GM12878 (cell line): ENCODE measurements around the gene ARHGEF10L. TPM values are rescaled to one million over a fixed set of nuclear protein-coding genes. Genes with fewer than 3 reads are reported as not detected.

Source experiments
- ATAC-seq: fragments of 200-7000 bp; cut with Tn5 transposase; 3 replicates; pipeline ENCODE4 v1.9.1; 2020; ENCODE audit warnings: mild to moderate bottlenecking, moderate library complexity
- BruUV-seq: library from RNA; stranded (reverse); fragments of 400-500 nt; replicated peaks from 2 replicates; lab custom pipeline; 2021; lab: Mats Ljungman, UMichigan
- CTCF ChIA-PET: fragments of 300-600 bp; sonication (Branson Sonifier 250); formaldehyde crosslinking; extraction: SDS; loops from one replicate; lab custom pipeline; 2021; ENCODE audit warnings: inconsistent platforms; lab: Yijun Ruan, JAX
- POLR2A ChIA-PET: fragments of 350-600 bp; formaldehyde crosslinking; extraction: SDS; loops from one replicate; lab custom pipeline; 2021; ENCODE audit warnings: inconsistent platforms; lab: Charles Lee
- RAD21 ChIA-PET: fragments of 300-600 bp; sonication (Branson Sonifier 250); formaldehyde crosslinking; loops from one replicate; lab custom pipeline; 2023; ENCODE audit warnings: antibody characterized with exemption; ENCODE audit not compliant: unreplicated experiment; lab: Charles Lee
- SMC1A ChIA-PET: fragments of 300-600 bp; sonication (Branson Sonifier 250); formaldehyde crosslinking; loops from one replicate; lab custom pipeline; 2023; ENCODE audit not compliant: unreplicated experiment, uncharacterized antibody; lab: Charles Lee
- DNase-seq: peaks from one replicate; pipeline ENCODE4 v3.0.0-alpha.2; 2011; ENCODE audit warnings: low read depth, low spot score
- FAIRE-seq: peaks from 3 replicates; lab custom pipeline; 2011; peaks lifted over from hg19 to GRCh38; lab: Jason Lieb, UNC
- H2AFZ ChIP-seq: 2 replicates; pipeline ENCODE4 v1.6.0; 2011; ENCODE audit warnings: low read depth, low read length, control low read depth; ENCODE audit not compliant: control insufficient read depth
- H3K27ac ChIP-seq: 2 replicates; pipeline ENCODE4 v1.5.1; 2011; ENCODE audit warnings: control low read depth; ENCODE audit not compliant: control insufficient read depth, insufficient read depth
- H3K27me3 ChIP-seq, 2 experiments: replicated peaks in 1 of 2; 2 replicates each; pipeline versions ENCODE4 v1.6.0 to v1.6.1; 2011; ENCODE audit warnings: low read length in 1 of 2; ENCODE audit not compliant: control insufficient read depth in 2 of 2, insufficient read depth in 2 of 2
- H3K36me3 ChIP-seq, 2 experiments: 2 replicates each; pipeline ENCODE4 v1.5.1; 2011; ENCODE audit warnings: low read length in 1 of 2; ENCODE audit not compliant: control insufficient read depth in 2 of 2, insufficient read depth in 2 of 2
- H3K4me1 ChIP-seq: 2 replicates; pipeline ENCODE4 v1.6.1; 2011; ENCODE audit warnings: mild to moderate bottlenecking, low read length, moderate library complexity, mixed read lengths; ENCODE audit not compliant: control insufficient read depth, insufficient read depth
- H3K4me2 ChIP-seq: 2 replicates; pipeline ENCODE4 v1.6.0; 2011; ENCODE audit warnings: control low read depth; ENCODE audit not compliant: control insufficient read depth, insufficient read depth
- H3K4me3 ChIP-seq: fragments of 200-600 bp; sonication (generic); 2 replicates; pipeline ENCODE4 v1.5.1; 2016
- H3K79me2 ChIP-seq: 2 replicates; pipeline ENCODE4 v1.6.0; 2011; ENCODE audit warnings: low read length; ENCODE audit not compliant: control insufficient read depth, insufficient read depth
- H3K9ac ChIP-seq: 2 replicates; pipeline ENCODE4 v1.8.0; 2011; ENCODE audit warnings: low read length, control low read depth, mixed read lengths; ENCODE audit not compliant: control insufficient read depth, insufficient read depth
- H3K9me3 ChIP-seq: replicated peaks from 3 replicates; pipeline ENCODE4 v1.5.1; 2011; ENCODE audit warnings: mild to moderate bottlenecking, low read length; ENCODE audit not compliant: control insufficient read depth, insufficient read depth
- H4K20me1 ChIP-seq: 2 replicates; pipeline ENCODE4 v1.6.0; 2011; ENCODE audit not compliant: control insufficient read depth, insufficient read depth
- CBX5 ChIP-seq: sonication (generic); IDR thresholded peaks from 2 replicates; pipeline ENCODE4 v1.6.1; 2016; ENCODE audit warnings: low read depth, moderate library complexity, mild to moderate bottlenecking, inconsistent platforms
- CREM ChIP-seq: IDR thresholded peaks from 2 replicates; pipeline ENCODE4 v1.6.1; 2014; ENCODE audit warnings: antibody characterized with exemption, low read depth
- CTCF ChIP-seq, 3 experiments: IDR thresholded peaks in 2 of 3; conservative IDR thresholded peaks in 1 of 3; 2 replicates each; pipeline ENCODE4 v1.5.1; 2011; ENCODE audit warnings: low read depth in 3 of 3, low read length in 3 of 3, mild to moderate bottlenecking in 3 of 3, control low read depth in 2 of 3, moderate library complexity in 2 of 3, inconsistent platforms in 1 of 3, mixed read lengths in 1 of 3; ENCODE audit not compliant: control insufficient read depth in 2 of 3, insufficient read depth in 1 of 3; ENCODE audit errors: extremely low read depth in 1 of 3
- SMAD1 ChIP-seq: fragments of 450-650 bp; IDR thresholded peaks from 2 replicates; pipeline ENCODE4 v1.6.1; 2018; ENCODE audit warnings: mild to moderate bottlenecking, low read depth; ENCODE audit not compliant: partially characterized antibody
- SP1 ChIP-seq: IDR thresholded peaks from one replicate; pipeline ENCODE4 v1.6.1; 2011; ENCODE audit warnings: low read depth, low read length
- SREBF1 ChIP-seq: IDR thresholded peaks from 2 replicates; pipeline ENCODE4 v1.6.1; 2012; ENCODE audit warnings: mild to moderate bottlenecking, low read length
- SRF ChIP-seq, 2 experiments: IDR thresholded peaks; 2 replicates each; pipeline ENCODE4 v1.6.1; 2011; ENCODE audit warnings: low read depth in 2 of 2, low read length in 2 of 2, mild to moderate bottlenecking in 1 of 2, moderate library complexity in 1 of 2
- ZNF24 ChIP-seq: fragments of 450-650 bp; IDR thresholded peaks from 2 replicates; pipeline ENCODE4 v1.6.1; 2017; ENCODE audit warnings: antibody characterized with exemption, mild to moderate bottlenecking
- WGBS: methylation state at CpG from one replicate; pipeline ENCODE4 v1.1.6; 2016; ENCODE audit warnings: low lambda C conversion rate; ENCODE audit not compliant: insufficient replicate concordance, insufficient coverage; ENCODE audit errors: missing lambda C conversion rate; 5-methylcytosine and 5-hydroxymethylcytosine counted together
- in situ Hi-C: fragments of 300-500 bp; cut with MboI; formaldehyde crosslinking; loops from 9 replicates; pipeline ENCODE4 v1.14.3; 2018; ENCODE audit warnings: mixed read lengths
- intact Hi-C: fragments of 100-400 bp; cut with micrococcal nuclease; formaldehyde crosslinking; loops from one replicate; pipeline ENCODE4 v1.14.2; 2022; ENCODE audit not compliant: unreplicated experiment
- polyA plus RNA-seq, 11 experiments: library from polyadenylated mRNA; depleted of rRNA in 4 of 11; unstranded in 6 of 11; stranded (reverse) in 5 of 11; fragments of >200 nt; fragmentation: Nextera tagmentation in 4 of 11; fragmentation: Illumina TruSeq in 1 of 11; extraction: Ambion mirVana in 4 of 11; extraction: Trizol in 1 of 11; gene quantifications; 1 replicate in 1 of 11; 2 replicates in 10 of 11; pipeline versions ENCODE4 v1.2.1 to v1.2.3, GENCODE V29; 2011 to 2016; ENCODE audit warnings: inconsistent platforms in 2 of 11, missing spikeins in 2 of 11, low read depth in 1 of 11
- total RNA-seq, 4 experiments: library from RNA; depleted of rRNA in 3 of 4; stranded (reverse); fragments of >200 nt in 3 of 4; fragmentation: Illumina TruSeq in 1 of 4; extraction: Trizol in 1 of 4; gene quantifications; 2 replicates each; pipeline versions ENCODE4 v1.2.1 to v1.2.3, GENCODE V29; 2013 to 2021

ARHGEF10L gene
- total and polyA plus RNA-seq, 10 of the 15 experiments (the other 5 are each of a cell fraction or from before 2014, with no cell fraction given) = 0.05 to 0.94 (median 0.28) TPM; not detected in 2

- Histone ChIP-seq H3K4me2 (no peak overlapping the region), H3K4me3 (no peak overlapping the region), H3K27ac (no peak overlapping the region), H3K4me1 (no peaks in the 10 kb centered on the region), H3K36me3 (no peaks in the 10 kb centered on the region), H3K79me2 (no peaks in the 10 kb centered on the region), H3K9me3 (no peaks in the 10 kb centered on the region), H4K20me1 (no peaks in the 10 kb centered on the region), H2AFZ (no peak overlapping the region), H3K9ac (no peak overlapping the region), H3K27me3 (no peaks in the 10 kb centered on the region; a peak in 1 of 4 replicates)
- WGBS = 43% methylated on average over 9 of the region's 9 CpGs
- ChIA-PET RAD21 (no interaction called here), SMC1A (no interaction called here), CTCF (no interaction called here), POLR2A (no interaction called here)
- FAIRE-seq (no peak), DNase-seq (no peak), ATAC-seq (no peak)
- in situ Hi-C loops (no loop called here), intact Hi-C loops (no loop called here)
- TF ChIP-seq SRF (IDR thresholded peaks at IDR 0.05; ENCODE audit: low read depth in 2 of 2, low read length in 2 of 2) = no peak
- no peak for TF ChIP-seq CBX5
- TF ChIP-seq SMAD1 = no peak
- no peak for TF ChIP-seq SREBF1
- no peak for TF ChIP-seq SP1
- TF ChIP-seq CREM = no peak
- TF ChIP-seq ZNF24 = no peak
- no peak for TF ChIP-seq CTCF (IDR thresholded peaks at IDR 0.05 in 2 of 3, conservative IDR thresholded peaks at IDR 0.05 in 1 of 3; ENCODE audit: control insufficient read depth in 2 of 3, extremely low read depth in 1 of 3, insufficient read depth in 1 of 3, low read depth in 3 of 3, low read length in 3 of 3)
- BruUV-seq = no TSS peak
These were observed 149.5 kb downstream of the ARHGEF10L start for GRCh38 chr1:17689011-17689410.
